ENCODE data around the gene JCHAIN. TPM values are rescaled to one million over a fixed set of nuclear protein-coding genes. Genes with fewer than 3 reads are reported as not detected.

Gene JCHAIN
- total and polyA plus RNA-seq, 2 of the 13 experiments (the other 11 are each of a cell fraction or from before 2014, with no cell fraction given), result not detected

GRCh38 chr4:70705183-70706043 lies 39.1 kb upstream of the JCHAIN start (continued):
- TF ChIP-seq SMYD3 (CRISPR knock-in tag; IDR thresholded peaks at IDR 0.05) (peak; percentile 63; the same call in 1 of the 2 replicates), HCFC1 (IDR thresholded peaks at IDR 0.05; ENCODE audit: low read depth, low read length) (no peak), ELF4 (CRISPR knock-in tag; IDR thresholded peaks at IDR 0.05; ENCODE audit: borderline replicate concordance) (no peak), MED1 (CRISPR knock-in tag; IDR thresholded peaks at IDR 0.05) (peak; percentile 19; the same call in 1 of the 2 replicates), SP1 (IDR thresholded peaks at IDR 0.05) (no peak), SP1 (CRISPR knock-in tag; IDR thresholded peaks at IDR 0.05) (peak; percentile 56; the same call in 1 of the 2 replicates), ZGPAT (CRISPR knock-in tag; IDR thresholded peaks at IDR 0.05) (peak; percentile 83), SKI (IDR thresholded peaks at IDR 0.05; ENCODE audit: partially characterized antibody) (peak; percentile 15), ZNF383 (CRISPR knock-in tag; IDR thresholded peaks at IDR 0.05; ENCODE audit: borderline replicate concordance) (no peak), RELA (CRISPR knock-in tag; IDR thresholded peaks at IDR 0.05) (no peak), KDM5B (CRISPR knock-in tag; IDR thresholded peaks at IDR 0.05; ENCODE audit: borderline replicate concordance) (peak; percentile 76; the same call in 1 of the 2 replicates), ZNF777 (CRISPR knock-in tag; IDR thresholded peaks at IDR 0.05) (0 out of 2 replicates have a peak, but pooled peaks have one; percentile 88), MTA3 (CRISPR knock-in tag; IDR thresholded peaks at IDR 0.05) (no peak), ZNF335 (CRISPR knock-in tag; IDR thresholded peaks at IDR 0.05) (no peak), BCLAF1 (IDR thresholded peaks at IDR 0.05) (no peak), ZNF703 (CRISPR knock-in tag; IDR thresholded peaks at IDR 0.05; ENCODE audit: borderline replicate concordance) (peak; percentile 91)
- TF ChIP-seq, protein P1, sequence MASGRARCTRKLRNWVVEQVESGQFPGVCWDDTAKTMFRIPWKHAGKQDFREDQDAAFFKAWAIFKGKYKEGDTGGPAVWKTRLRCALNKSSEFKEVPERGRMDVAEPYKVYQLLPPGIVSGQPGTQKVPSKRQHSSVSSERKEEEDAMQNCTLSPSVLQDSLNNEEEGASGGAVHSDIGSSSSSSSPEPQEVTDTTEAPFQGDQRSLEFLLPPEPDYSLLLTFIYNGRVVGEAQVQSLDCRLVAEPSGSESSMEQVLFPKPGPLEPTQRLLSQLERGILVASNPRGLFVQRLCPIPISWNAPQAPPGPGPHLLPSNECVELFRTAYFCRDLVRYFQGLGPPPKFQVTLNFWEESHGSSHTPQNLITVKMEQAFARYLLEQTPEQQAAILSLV (CRISPR knock-in tag; IDR thresholded peaks at IDR 0.05; ENCODE audit: borderline replicate concordance), result peak; percentile 50; the same call in 1 of the 2 replicates
- TF ChIP-seq, protein P2, sequence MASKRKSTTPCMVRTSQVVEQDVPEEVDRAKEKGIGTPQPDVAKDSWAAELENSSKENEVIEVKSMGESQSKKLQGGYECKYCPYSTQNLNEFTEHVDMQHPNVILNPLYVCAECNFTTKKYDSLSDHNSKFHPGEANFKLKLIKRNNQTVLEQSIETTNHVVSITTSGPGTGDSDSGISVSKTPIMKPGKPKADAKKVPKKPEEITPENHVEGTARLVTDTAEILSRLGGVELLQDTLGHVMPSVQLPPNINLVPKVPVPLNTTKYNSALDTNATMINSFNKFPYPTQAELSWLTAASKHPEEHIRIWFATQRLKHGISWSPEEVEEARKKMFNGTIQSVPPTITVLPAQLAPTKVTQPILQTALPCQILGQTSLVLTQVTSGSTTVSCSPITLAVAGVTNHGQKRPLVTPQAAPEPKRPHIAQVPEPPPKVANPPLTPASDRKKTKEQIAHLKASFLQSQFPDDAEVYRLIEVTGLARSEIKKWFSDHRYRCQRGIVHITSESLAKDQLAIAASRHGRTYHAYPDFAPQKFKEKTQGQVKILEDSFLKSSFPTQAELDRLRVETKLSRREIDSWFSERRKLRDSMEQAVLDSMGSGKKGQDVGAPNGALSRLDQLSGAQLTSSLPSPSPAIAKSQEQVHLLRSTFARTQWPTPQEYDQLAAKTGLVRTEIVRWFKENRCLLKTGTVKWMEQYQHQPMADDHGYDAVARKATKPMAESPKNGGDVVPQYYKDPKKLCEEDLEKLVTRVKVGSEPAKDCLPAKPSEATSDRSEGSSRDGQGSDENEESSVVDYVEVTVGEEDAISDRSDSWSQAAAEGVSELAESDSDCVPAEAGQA (IDR thresholded peaks at IDR 0.05; ENCODE audit: low read depth), result no peak
- TF ChIP-seq, protein P2 (CRISPR knock-in tag; IDR thresholded peaks at IDR 0.05; ENCODE audit: borderline replicate concordance), result no peak
